ENCODE results near the gene VWC2L. TPM values are rescaled to one million over a fixed set of nuclear protein-coding genes. Genes with fewer than 3 reads are reported as not detected.

Gene VWC2L
- total RNA-seq, result not detected
- long read RNA-seq, result 0 reads

- intact Hi-C loops (cut with DNase I), result no loop called here
- 8% methylated on average over 19 of the region's 19 CpGs for WGBS (ENCODE audit: insufficient coverage, low coverage, low lambda C conversion rate, missing lambda C conversion rate)
- no peak within 1 kb of the TSS for H3K4me3 ChIP-seq
- TF ChIP-seq CTCF (IDR thresholded peaks at IDR 0.05), result no peak
- TF ChIP-seq POLR2A (IDR thresholded peaks at IDR 0.05), result no peak
- peak; percentile 60 to 76 (median 76) for DNase-seq
- H3K27me3 ChIP-seq, result no peaks in the 10 kb centered on the region
- no peaks in the 10 kb centered on the region for H3K36me3 ChIP-seq
- no peaks in the 10 kb centered on the region for H3K9me3 ChIP-seq
- ATAC-seq, result peak; percentile 85 to 98 (median 87)
- no peaks in the 10 kb centered on the region for H3K4me1 ChIP-seq
- no peak within 1 kb of the TSS for H3K27ac ChIP-seq
These were observed at the start of gene VWC2L for GRCh38 chr2:214410918-214411554. VWC2L (plus strand) TSS chr2:214411054; CDS start chr2:214414194, 3,140 bp downstream.

- no peak overlapping the region for H3K27ac ChIP-seq
- DNase-seq, result no peak
- 72% methylated on average over 4 of the region's 4 CpGs for WGBS (ENCODE audit: insufficient coverage, low coverage, low lambda C conversion rate, missing lambda C conversion rate)
- no peaks in the 10 kb centered on the region for H3K4me1 ChIP-seq
- intact Hi-C loops (cut with DNase I), result no loop called here
- no peaks in the 10 kb centered on the region for H3K36me3 ChIP-seq
- TF ChIP-seq POLR2A (IDR thresholded peaks at IDR 0.05), result no peak
- TF ChIP-seq CTCF (IDR thresholded peaks at IDR 0.05), result no peak
- H3K27me3 ChIP-seq, result no peaks in the 10 kb centered on the region
- no peak for ATAC-seq
- no peaks in the 10 kb centered on the region for H3K9me3 ChIP-seq
- H3K4me3 ChIP-seq, result no peak overlapping the region
These were observed 49.7 kb upstream of the VWC2L start for GRCh38 chr2:214361116-214361515.

- TF ChIP-seq CTCF (IDR thresholded peaks at IDR 0.05), result no peak
- TF ChIP-seq POLR2A (IDR thresholded peaks at IDR 0.05), result no peak
- no peaks in the 10 kb centered on the region for H3K27me3 ChIP-seq
- no peaks in the 10 kb centered on the region for H3K4me1 ChIP-seq
- H3K4me3 ChIP-seq, result no peak overlapping the region
- no peaks in the 10 kb centered on the region for H3K9me3 ChIP-seq
- DNase-seq, result no peak
- WGBS (ENCODE audit: insufficient coverage, low coverage, low lambda C conversion rate, missing lambda C conversion rate), result 75% methylated on average over 1 of the region's 1 CpG
- intact Hi-C loops (cut with DNase I), result no loop called here
- no peak for ATAC-seq
- no peaks in the 10 kb centered on the region for H3K36me3 ChIP-seq
- no peak overlapping the region for H3K27ac ChIP-seq
These were observed 45.3 kb upstream of the VWC2L start for GRCh38 chr2:214365549-214365948.

- no peaks in the 10 kb centered on the region for H3K9me3 ChIP-seq
- DNase-seq, result no peak
- H3K27ac ChIP-seq, result no peak overlapping the region
- no peaks in the 10 kb centered on the region for H3K4me1 ChIP-seq
- no peak for ATAC-seq
- 36% methylated on average over 3 of the region's 3 CpGs for WGBS (ENCODE audit: insufficient coverage, low coverage, low lambda C conversion rate, missing lambda C conversion rate)
- H3K4me3 ChIP-seq, result no peak overlapping the region
- intact Hi-C loops (cut with DNase I), result no loop called here
- H3K36me3 ChIP-seq, result no peaks in the 10 kb centered on the region
- H3K27me3 ChIP-seq, result no peaks in the 10 kb centered on the region
- TF ChIP-seq CTCF (IDR thresholded peaks at IDR 0.05), result no peak
- TF ChIP-seq POLR2A (IDR thresholded peaks at IDR 0.05), result no peak
These were observed 43.7 kb upstream of the VWC2L start for GRCh38 chr2:214367171-214367570.
